ENCODE data around the gene ATP6AP2. TPM values are rescaled to one million over a fixed set of nuclear protein-coding genes. Genes with fewer than 3 reads are reported as not detected.

ATP6AP2 gene
- total and polyA plus RNA-seq, 2 of the 4 experiments (the other 2 are of a cell fraction), result 76.2 to 175 TPM

GRCh38 chrX:40579141-40579540 lies 1.6 kb upstream of the ATP6AP2 start:
- TF ChIP-seq POLR2A (IDR thresholded peaks at IDR 0.05; ENCODE audit: low read depth, low read length) (no peak), RCOR1 (IDR thresholded peaks at IDR 0.05; ENCODE audit: insufficient replicate concordance, low read length) (no peak), NFE2L2 (IDR thresholded peaks at IDR 0.05; ENCODE audit: low read depth, low read length) (no peak), FOS (IDR thresholded peaks at IDR 0.05; ENCODE audit: low read depth, low read length) (no peak), USF2 (IDR thresholded peaks at IDR 0.05; ENCODE audit: low read depth, low read length) (no peak), MAZ (IDR thresholded peaks at IDR 0.05; ENCODE audit: borderline replicate concordance, low read depth, low read length) (no peak), MXI1 (IDR thresholded peaks at IDR 0.05; ENCODE audit: borderline replicate concordance, low read depth, low read length) (no peak), ELK1 (IDR thresholded peaks at IDR 0.05; ENCODE audit: borderline replicate concordance, low read depth, low read length) (no peak), CHD1 (IDR thresholded peaks at IDR 0.05; ENCODE audit: low read depth, low read length) (no peak), RAD21 (IDR thresholded peaks at IDR 0.05; ENCODE audit: low read length) (no peak), MAFK (IDR thresholded peaks at IDR 0.05; ENCODE audit: low read depth, low read length) (no peak)

More at GRCh38 chrX:40579141-40579540, 1.6 kb upstream of the ATP6AP2 start:
- no peak overlapping the region for H4K8ac ChIP-seq (ENCODE audit: low read depth in 2 of 2, low read length in 2 of 2)
- intact Hi-C loops (cut with micrococcal nuclease), result no loop called here
- no peak overlapping the region for H3K9ac ChIP-seq (ENCODE audit: low read depth, low read length)
- H3K4me1 ChIP-seq (ENCODE audit: control insufficient read depth, insufficient read depth, low read length), result no peaks in the 10 kb centered on the region
- H3K56ac ChIP-seq (ENCODE audit: extremely low read depth, insufficient read depth, low read length), result no peak overlapping the region
- BruUV-seq (replicated peaks), result no TSS peak
- no peak overlapping the region for H2BK120ac ChIP-seq (ENCODE audit: low read depth, low read length)
- H3K36me3 ChIP-seq (ENCODE audit: control insufficient read depth, insufficient read depth, low read length), result no peaks in the 10 kb centered on the region
- 0 out of 2 replicates have a peak, but pooled peaks cover 4% of the 10 kb centered on the region for H3K9me1 ChIP-seq (ENCODE audit: insufficient read depth, low read length)
- no peak overlapping the region for H3K4me3 ChIP-seq (ENCODE audit: insufficient read depth, low read depth, low read length)
- no peak overlapping the region for H3K27ac ChIP-seq (ENCODE audit: insufficient read depth, low read length)
- ChIA-PET CTCF (no interaction called here), POLR2A (ENCODE audit: unreplicated experiment) (no interaction called here)
- H2AK5ac ChIP-seq (ENCODE audit: low read depth, low read length), result no peak overlapping the region
- H2BK5ac ChIP-seq (ENCODE audit: low read depth, low read length, poor library complexity, severe bottlenecking), result no peak overlapping the region
- no peak for DNase-seq
- no peak overlapping the region for H3K23ac ChIP-seq (ENCODE audit: low read depth, low read length)
- H4K91ac ChIP-seq (ENCODE audit: insufficient read depth, low read depth, low read length), result no peak overlapping the region
- WGBS, 2 experiments (ENCODE audit: extremely low coverage in 2 of 2, insufficient read length in 1 of 2), result no CpG with 5 or more reads among the region's 3 CpGs
- no peak overlapping the region for H4K5ac ChIP-seq (ENCODE audit: low read depth, low read length)
- no peak overlapping the region for H3K14ac ChIP-seq (replicated peaks; ENCODE audit: low read depth, low read length)
- H2BK20ac ChIP-seq (ENCODE audit: low read depth, low read length), result no peak overlapping the region
- ATAC-seq (ENCODE audit: low read depth), result no peak
- dilution Hi-C loops (cut with HindIII; ENCODE audit: low sequenced_read_pairs, unreplicated experiment), result no loop called here
- no peak overlapping the region for H3K18ac ChIP-seq (ENCODE audit: low read depth, low read length)
- H2AFZ ChIP-seq (replicated peaks; ENCODE audit: low read length, poor library complexity), result no peak overlapping the region
- in situ Hi-C loops (cut with MboI; ENCODE audit: low sequenced_read_pairs), result no loop called here
- no peaks in the 10 kb centered on the region for H3K27me3 ChIP-seq (ENCODE audit: control insufficient read depth, insufficient read depth, low read length)
- H4K20me1 ChIP-seq (ENCODE audit: insufficient read depth, low read length), result peaks cover 19% of the 10 kb centered on the region
- H2BK15ac ChIP-seq (ENCODE audit: low read depth, low read length), result no peak overlapping the region
- H3K4ac ChIP-seq (ENCODE audit: low read depth, low read length), result no peak overlapping the region
- no peak overlapping the region for H2AK9ac ChIP-seq (replicated peaks; ENCODE audit: low read depth, low read length, poor library complexity)
- peaks cover 0 to 10% of the 10 kb centered on the region in 2 experiments; a peak in 1 of 4 replicates for H3K79me1 ChIP-seq (ENCODE audit: low read depth in 1 of 2, low read length in 2 of 2)
- no peak overlapping the region for H3K4me2 ChIP-seq (ENCODE audit: low read depth, low read length)
- no peaks in the 10 kb centered on the region for H3K9me3 ChIP-seq (ENCODE audit: control insufficient read depth, insufficient read depth, low read length)

All from IMR-90 (cell line).